HEK293 (cell line): ENCODE data around the gene RAB13.

ENCODE experiments used
- BCL11A ChIP-seq: fragments of 450-650 bp; formaldehyde crosslinking; IDR thresholded peaks from 2 replicates; pipeline ENCODE4 v1.5.1; 2016; ENCODE audit warnings: low read depth, missing biosample characterization, missing genetic modification characterization
- ZNF10 ChIP-seq: fragments of 450-650 bp; formaldehyde crosslinking; IDR thresholded peaks from 2 replicates; pipeline ENCODE4 v1.5.1; 2017; ENCODE audit warnings: missing biosample characterization, missing genetic modification characterization

DNA sequence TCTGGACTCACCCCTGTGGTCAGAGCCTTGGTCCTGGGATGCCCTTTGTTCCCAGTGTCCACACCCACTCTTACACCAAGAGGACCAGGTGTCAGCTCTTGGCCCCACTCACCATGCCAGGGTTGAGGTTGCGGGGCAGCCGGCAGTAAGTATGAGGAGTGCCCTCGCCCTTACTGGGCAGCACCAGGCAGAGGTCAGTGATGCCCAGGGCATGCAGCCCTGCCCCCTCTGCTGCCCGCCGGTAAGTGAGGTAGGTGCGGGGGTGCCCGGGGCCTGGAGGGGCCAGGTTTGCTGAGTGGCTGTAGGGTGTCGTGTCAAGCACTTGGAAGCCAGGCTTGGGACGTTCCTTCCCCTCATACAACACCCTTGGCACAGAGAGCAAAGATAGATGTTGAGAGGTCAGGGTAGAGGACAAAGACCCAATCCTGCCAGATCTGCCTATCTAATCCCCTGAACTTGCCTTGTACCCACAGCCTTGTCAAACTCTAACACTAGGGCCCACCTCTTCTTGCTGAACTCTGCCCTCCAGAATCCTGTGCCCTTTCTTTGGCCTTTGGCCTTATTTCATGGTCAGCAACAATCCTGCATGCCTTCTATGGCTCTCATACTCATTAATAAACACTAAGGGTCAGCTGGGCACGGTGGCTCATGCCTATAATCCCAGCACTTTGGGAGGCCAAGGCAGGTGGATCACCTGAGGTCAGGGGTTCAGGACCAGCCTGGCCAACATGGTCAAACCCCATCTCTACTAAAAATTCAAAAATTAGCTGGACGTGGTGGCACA lies 43.2 kb downstream of the RAB13 start:
- TF ChIP-seq ZNF10 (tag by site-specific recombination): no peak
- no peak for TF ChIP-seq BCL11A (tag by site-specific recombination)
